ENCODE data around the gene KCNQ5.

The KCNQ5 gene

GRCh38 chr6:72742001-72742673 is 120.3 kb downstream of the KCNQ5 start:
- Histone ChIP-seq H3K27ac (ENCODE audit: low read depth, low read length) (no peak overlapping the region), H3K9me3 (ENCODE audit: control insufficient read depth, insufficient read depth, low read length) (no peaks in the 10 kb centered on the region), H3F3A (ENCODE audit: control insufficient read depth, insufficient read depth) (no peaks in the 10 kb centered on the region), H4K20me1 (ENCODE audit: control insufficient read depth, insufficient read depth, low read depth, low read length) (no peaks in the 10 kb centered on the region), H3K4me3 (ENCODE audit: low read length) (no peak overlapping the region), H3K79me2 (ENCODE audit: control insufficient read depth, low read length) (peaks cover 85% of the 10 kb centered on the region), H3K9me2 (replicated peaks; ENCODE audit: control insufficient read depth, low read length) (no peaks in the 10 kb centered on the region), H3K4me2 (ENCODE audit: low read length) (no peak overlapping the region), H3K27me3 (ENCODE audit: control insufficient read depth, low read length) (no peaks in the 10 kb centered on the region), H3K4me1 (ENCODE audit: control insufficient read depth, low read length) (peaks cover 37% of the 10 kb centered on the region), H3K36me3 (ENCODE audit: control insufficient read depth, low read length) (0 out of 2 replicates have a peak, but pooled peaks cover 6% of the 10 kb centered on the region)
- no peak for TF ChIP-seq EZH2phosphoT487 (IDR thresholded peaks at IDR 0.05; ENCODE audit: borderline replicate concordance, low read length)
- no peak for TF ChIP-seq CTCF (IDR thresholded peaks at IDR 0.05; ENCODE audit: low read depth, low read length, poor library complexity, severe bottlenecking)

- Histone ChIP-seq H3K27ac (ENCODE audit: low read depth, low read length) (no peak overlapping the region), H4K20me1 (ENCODE audit: control insufficient read depth, insufficient read depth, low read depth, low read length) (no peaks in the 10 kb centered on the region), H3K4me2 (ENCODE audit: low read length) (no peak overlapping the region), H3K27me3 (ENCODE audit: control insufficient read depth, low read length) (no peaks in the 10 kb centered on the region), H3K79me2 (ENCODE audit: control insufficient read depth, low read length) (peaks cover 59% of the 10 kb centered on the region), H3K9me3 (ENCODE audit: control insufficient read depth, insufficient read depth, low read length) (no peaks in the 10 kb centered on the region), H3K4me1 (ENCODE audit: control insufficient read depth, low read length) (peaks cover under 1% of the 10 kb centered on the region), H3F3A (ENCODE audit: control insufficient read depth, insufficient read depth) (no peaks in the 10 kb centered on the region), H3K9me2 (replicated peaks; ENCODE audit: control insufficient read depth, low read length) (no peaks in the 10 kb centered on the region), H3K36me3 (ENCODE audit: control insufficient read depth, low read length) (no peaks in the 10 kb centered on the region), H3K4me3 (ENCODE audit: low read length) (no peak overlapping the region)
- TF ChIP-seq CTCF (IDR thresholded peaks at IDR 0.05; ENCODE audit: low read depth, low read length, poor library complexity, severe bottlenecking), result no peak
Observed at GRCh38 chr6:72746276-72746675, 124.4 kb downstream of the KCNQ5 start.

- no peaks in the 10 kb centered on the region; the same call in 1 of the 2 replicates for H3K4me1 ChIP-seq (ENCODE audit: control insufficient read depth, low read length)
- H3K79me2 ChIP-seq (ENCODE audit: control insufficient read depth, low read length), result peaks cover 59% of the 10 kb centered on the region
- no peaks in the 10 kb centered on the region for H3F3A ChIP-seq (ENCODE audit: control insufficient read depth, insufficient read depth)
- no peak overlapping the region for H3K4me3 ChIP-seq (ENCODE audit: low read length)
- H3K27me3 ChIP-seq (ENCODE audit: control insufficient read depth, low read length), result no peaks in the 10 kb centered on the region
- TF ChIP-seq CTCF (IDR thresholded peaks at IDR 0.05; ENCODE audit: low read depth, low read length, poor library complexity, severe bottlenecking), result no peak
- no peak for TF ChIP-seq EZH2phosphoT487 (IDR thresholded peaks at IDR 0.05; ENCODE audit: borderline replicate concordance, low read length)
- no peaks in the 10 kb centered on the region for H3K9me2 ChIP-seq (replicated peaks; ENCODE audit: control insufficient read depth, low read length)
- H3K36me3 ChIP-seq (ENCODE audit: control insufficient read depth, low read length), result peaks cover 4% of the 10 kb centered on the region; the same call in 1 of the 2 replicates
- no peaks in the 10 kb centered on the region for H4K20me1 ChIP-seq (ENCODE audit: control insufficient read depth, insufficient read depth, low read depth, low read length)
- H3K9me3 ChIP-seq (ENCODE audit: control insufficient read depth, insufficient read depth, low read length), result no peaks in the 10 kb centered on the region
- H3K27ac ChIP-seq (ENCODE audit: low read depth, low read length), result no peak overlapping the region
- no peak overlapping the region for H3K4me2 ChIP-seq (ENCODE audit: low read length)
Observed at GRCh38 chr6:72748759-72749158, 126.9 kb downstream of the KCNQ5 start.

Measured in DOHH2 (cell line).